D721Med (cell line): Measurements from ENCODE around the gene SPHK1.

Experiments used
- DNase-seq: peaks from one replicate; pipeline ENCODE4 v3.0.0; 2011; ENCODE audit warnings: low spot score; ENCODE audit not compliant: insufficient read length
- FAIRE-seq: peaks from 2 replicates; lab custom pipeline; 2011; peaks lifted over from hg19 to GRCh38; lab: Jason Lieb, UNC
- TF ChIP-seq, protein P1 (sequence below): IDR thresholded peaks from 2 replicates; pipeline ENCODE4 v1.5.1; 2012; ENCODE audit warnings: mild to moderate bottlenecking, control low read depth; ENCODE audit not compliant: insufficient read depth; ENCODE audit errors: missing control alignments

SPHK1 gene

DNA sequence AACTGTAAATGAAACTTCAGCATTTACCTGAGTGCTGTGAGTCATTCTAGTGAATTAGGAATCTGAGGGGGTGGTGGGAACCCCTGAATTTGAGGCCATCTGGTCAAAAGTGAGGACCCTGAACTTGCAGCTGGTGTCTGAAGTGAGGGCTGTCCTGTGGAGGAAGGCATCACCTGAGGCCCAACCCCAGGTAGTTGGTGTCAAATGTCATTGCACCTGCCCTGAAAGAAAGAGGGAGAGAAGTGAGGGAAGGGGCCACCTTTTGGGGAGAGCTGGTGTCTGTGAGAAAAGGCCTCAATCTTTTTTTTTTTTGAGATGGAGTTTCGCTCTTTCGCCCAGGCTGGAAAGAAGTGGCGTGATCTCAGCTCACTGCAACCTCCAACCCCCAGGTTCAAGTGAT lies 18.2 kb upstream of the SPHK1 start:
- TF ChIP-seq, protein P1, sequence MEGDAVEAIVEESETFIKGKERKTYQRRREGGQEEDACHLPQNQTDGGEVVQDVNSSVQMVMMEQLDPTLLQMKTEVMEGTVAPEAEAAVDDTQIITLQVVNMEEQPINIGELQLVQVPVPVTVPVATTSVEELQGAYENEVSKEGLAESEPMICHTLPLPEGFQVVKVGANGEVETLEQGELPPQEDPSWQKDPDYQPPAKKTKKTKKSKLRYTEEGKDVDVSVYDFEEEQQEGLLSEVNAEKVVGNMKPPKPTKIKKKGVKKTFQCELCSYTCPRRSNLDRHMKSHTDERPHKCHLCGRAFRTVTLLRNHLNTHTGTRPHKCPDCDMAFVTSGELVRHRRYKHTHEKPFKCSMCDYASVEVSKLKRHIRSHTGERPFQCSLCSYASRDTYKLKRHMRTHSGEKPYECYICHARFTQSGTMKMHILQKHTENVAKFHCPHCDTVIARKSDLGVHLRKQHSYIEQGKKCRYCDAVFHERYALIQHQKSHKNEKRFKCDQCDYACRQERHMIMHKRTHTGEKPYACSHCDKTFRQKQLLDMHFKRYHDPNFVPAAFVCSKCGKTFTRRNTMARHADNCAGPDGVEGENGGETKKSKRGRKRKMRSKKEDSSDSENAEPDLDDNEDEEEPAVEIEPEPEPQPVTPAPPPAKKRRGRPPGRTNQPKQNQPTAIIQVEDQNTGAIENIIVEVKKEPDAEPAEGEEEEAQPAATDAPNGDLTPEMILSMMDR: no peak
- no peak for FAIRE-seq
- DNase-seq: no peak

DNA sequence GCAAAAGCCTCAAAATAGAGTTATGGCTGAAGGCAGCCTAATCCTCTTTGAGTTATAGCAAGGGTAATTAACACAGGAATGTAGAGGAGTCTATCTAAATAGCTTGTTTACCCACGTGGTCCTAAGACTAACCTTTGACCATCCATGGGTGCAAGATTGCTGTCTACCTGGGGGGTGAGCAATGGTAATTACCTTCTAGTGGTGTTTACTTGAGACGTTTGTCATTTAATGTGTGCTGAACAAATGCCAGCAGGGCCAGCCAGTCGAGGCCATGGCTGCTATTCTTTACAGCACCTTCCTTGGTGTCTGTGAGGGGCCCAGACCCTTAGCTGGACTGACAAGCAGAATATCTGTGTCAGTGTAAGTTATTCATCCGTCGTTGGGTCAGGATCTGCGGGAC lies 16.8 kb upstream of the SPHK1 start:
- no peak for DNase-seq
- TF ChIP-seq, protein P1: no peak
- no peak for FAIRE-seq

DNA sequence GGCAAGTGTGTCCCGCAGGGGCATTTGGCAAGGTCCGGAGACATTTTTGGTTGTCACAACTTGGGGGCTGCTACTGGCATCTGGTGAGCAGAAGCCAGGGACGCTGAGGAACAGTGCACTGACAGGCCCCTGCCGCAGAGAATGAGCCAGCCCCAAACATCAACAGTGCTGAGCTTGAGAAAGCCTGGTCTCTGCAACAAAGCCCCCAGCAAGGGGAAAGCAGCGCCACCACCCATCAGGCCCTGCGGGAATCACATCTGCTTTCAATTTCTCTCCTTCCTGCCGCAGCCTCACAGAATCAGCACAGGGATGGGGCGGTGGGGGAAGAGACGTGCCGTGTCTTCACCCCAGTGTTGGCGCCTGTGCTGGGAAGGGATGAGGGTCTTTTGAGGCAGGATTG lies 15.9 kb upstream of the SPHK1 start:
- no peak for DNase-seq
- TF ChIP-seq, protein P1: no peak
- FAIRE-seq: no peak

DNA sequence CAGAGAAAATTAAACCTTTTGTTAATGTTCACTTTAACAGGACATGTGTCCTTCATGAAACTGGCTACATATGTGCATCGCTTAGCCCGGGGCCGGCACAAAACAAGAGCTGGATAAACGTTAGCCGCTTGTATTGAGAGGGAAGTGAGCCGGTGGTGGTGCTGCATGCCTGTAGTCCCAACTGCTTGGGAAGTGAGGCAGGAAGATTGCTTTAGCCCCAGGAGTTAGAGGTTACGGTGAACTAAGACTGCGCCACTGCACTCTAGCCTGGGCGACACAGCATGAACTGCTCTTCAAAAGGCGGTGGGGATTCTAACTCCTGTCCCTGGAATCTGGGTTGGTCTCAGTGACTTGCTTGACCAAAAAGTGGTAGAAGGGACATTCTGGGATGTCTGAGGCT lies 15.0 kb upstream of the SPHK1 start:
- TF ChIP-seq, protein P1: no peak
- FAIRE-seq (no peak), DNase-seq (no peak)

DNA sequence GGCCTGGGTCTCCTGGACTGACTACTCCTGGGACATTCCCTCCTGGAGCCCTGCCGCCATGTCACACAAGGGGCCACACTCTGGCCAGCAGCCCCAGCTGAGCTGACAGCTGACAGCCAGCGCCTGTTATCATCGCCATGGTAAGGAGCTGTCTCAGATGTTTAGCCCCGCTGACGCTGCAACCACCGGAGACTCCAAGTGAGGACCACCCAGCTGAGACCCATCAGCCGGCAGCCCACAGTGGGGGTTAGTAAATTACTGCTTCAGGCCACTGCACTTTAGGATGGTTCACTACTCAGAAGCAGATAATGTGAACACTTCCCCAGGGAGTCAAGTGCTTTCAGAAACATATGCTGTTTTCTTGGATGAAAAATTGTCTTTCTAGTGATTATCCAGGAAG lies 14.6 kb upstream of the SPHK1 start:
- FAIRE-seq (no peak), DNase-seq (no peak)
- TF ChIP-seq, protein P1: no peak

DNA sequence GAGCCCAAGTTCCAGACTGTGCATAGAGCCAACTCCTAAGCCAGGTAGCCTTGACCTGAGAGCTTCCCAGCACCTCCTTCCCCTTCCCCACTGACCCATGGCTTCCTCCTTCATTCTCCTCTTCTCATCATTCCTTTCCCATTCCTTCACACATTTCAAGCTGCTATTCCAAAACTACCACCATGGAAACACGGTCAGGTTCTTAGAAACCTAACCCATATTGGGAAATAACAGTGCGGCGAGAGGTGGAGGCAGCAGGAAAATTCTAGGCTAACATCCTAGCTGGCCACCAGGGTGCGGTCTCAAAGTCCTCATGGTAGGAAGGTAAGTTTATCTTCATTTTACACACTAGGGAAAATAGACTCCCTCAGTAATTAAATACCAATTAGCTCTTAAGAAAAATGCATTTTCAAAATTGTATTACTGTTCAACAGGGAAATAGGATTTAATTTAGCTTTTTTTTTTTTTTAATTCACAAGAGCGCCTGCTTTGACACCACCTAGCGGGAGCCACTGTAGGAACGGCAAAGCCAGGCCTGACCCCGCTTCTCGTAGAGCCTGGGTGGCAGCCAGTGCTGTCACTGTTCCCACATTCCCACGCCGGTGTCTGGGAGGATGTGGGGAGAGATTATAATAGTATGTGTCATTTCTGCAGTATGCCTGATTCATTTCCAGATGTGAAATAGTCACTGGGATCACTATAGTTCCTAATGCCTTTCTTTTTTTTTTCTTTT lies 14.0 kb upstream of the SPHK1 start:
- TF ChIP-seq, protein P1: no peak
- FAIRE-seq (no peak), DNase-seq (no peak)

DNA sequence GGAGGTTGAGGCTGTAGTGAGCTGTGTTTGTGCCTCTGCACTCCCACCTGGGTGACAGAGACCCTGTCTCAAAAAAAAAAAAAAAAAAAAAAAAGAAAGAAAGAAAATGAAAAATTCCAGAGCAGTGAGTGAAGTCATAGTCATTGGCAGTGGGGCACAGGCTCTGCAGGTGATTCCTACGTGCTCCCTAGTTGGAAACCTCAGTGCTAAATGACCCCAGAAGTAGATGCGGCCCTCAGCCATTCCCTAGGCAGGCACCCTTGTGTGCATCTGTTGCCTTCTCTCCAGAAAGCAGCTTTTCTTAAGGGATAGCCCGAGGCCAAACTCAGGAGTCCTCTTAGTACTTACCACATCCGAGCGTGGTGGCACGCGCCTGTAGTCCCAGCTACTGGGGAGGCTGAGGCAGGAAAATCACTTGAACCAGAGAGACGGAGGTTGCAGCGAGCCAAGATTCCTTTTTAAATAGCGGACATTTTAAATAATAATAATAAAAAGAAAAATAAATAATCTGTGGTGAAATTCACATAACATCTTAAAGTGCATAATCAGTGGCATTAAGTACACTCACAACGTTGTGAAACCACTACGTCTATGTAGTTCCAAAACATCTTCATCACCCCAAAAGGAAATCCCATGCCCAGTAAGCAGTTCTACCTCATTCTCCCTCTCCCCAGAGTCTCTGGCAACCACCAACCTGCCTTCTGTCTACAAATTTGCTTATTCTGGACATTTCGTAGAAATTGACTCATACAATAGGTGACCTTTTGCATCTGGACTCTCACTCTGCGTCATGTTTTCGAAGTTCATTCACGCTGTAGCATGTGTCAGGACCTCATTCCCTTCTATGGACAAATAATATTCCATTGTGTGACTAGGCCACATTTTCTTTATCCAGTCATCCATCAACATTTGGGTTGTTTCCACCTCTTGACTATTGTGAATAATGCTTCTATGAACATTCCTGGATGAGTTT lies 12.5 kb upstream of the SPHK1 start:
- FAIRE-seq (no peak), DNase-seq (no peak)
- TF ChIP-seq, protein P1: no peak
